Ecto neural progenitor cell (in vitro differentiated cells): Measurements from ENCODE around the gene NKG7.

ENCODE experiments used
- DNase-seq: peaks from one replicate; pipeline ENCODE4 v3.0.0-alpha.2; 2018; ENCODE audit warnings: low spot score

NKG7 gene

GRCh38 chr19:51337141-51337860 lies 35.2 kb downstream of the NKG7 start:
- peak; percentile 36 for DNase-seq

- peak; percentile 43 for DNase-seq
Measured at GRCh38 chr19:51333836-51334460, 38.5 kb downstream of the NKG7 start.

- no peak for DNase-seq
Measured at GRCh38 chr19:51331716-51332115, 40.7 kb downstream of the NKG7 start.

GRCh38 chr19:51331193-51331592 lies 41.3 kb downstream of the NKG7 start:
- DNase-seq, result no peak

GRCh38 chr19:51330366-51330765 lies 42.1 kb downstream of the NKG7 start:
- DNase-seq, result no peak

GRCh38 chr19:51329411-51329810 lies 43.0 kb downstream of the NKG7 start:
- DNase-seq, result no peak

- DNase-seq, result peak; percentile 86
Measured at GRCh38 chr19:51327066-51328001, 45.1 kb downstream of the NKG7 start.

GRCh38 chr19:51326216-51327065 lies 46.0 kb downstream of the NKG7 start:
- no peak for DNase-seq

- DNase-seq, result no peak
Measured at GRCh38 chr19:51325161-51325976, 47.1 kb downstream of the NKG7 start.

GRCh38 chr19:51324167-51324481 lies 48.3 kb downstream of the NKG7 start:
- DNase-seq, result no peak

- no peak for DNase-seq
Measured at GRCh38 chr19:51323481-51324166, 48.8 kb downstream of the NKG7 start.

GRCh38 chr19:51321799-51322198 lies 50.7 kb downstream of the NKG7 start:
- DNase-seq, result no peak
